ENCODE results near the gene RAMP1.

- TF ChIP-seq CTCF (IDR thresholded peaks at IDR 0.05; ENCODE audit: poor library complexity, severe bottlenecking), result no peak
- TF ChIP-seq RAD21 (conservative IDR thresholded peaks at IDR 0.05), result no peak
- no peak for TF ChIP-seq POLR2AphosphoS5 (IDR thresholded peaks at IDR 0.05)
- TF ChIP-seq EZH2 (IDR thresholded peaks at IDR 0.05; ENCODE audit: borderline replicate concordance, insufficient read depth, low read length, poor library complexity, severe bottlenecking), result no peak
- TF ChIP-seq MXI1 (conservative IDR thresholded peaks at IDR 0.05; ENCODE audit: poor library complexity, severe bottlenecking), result no peak
- TF ChIP-seq REST (IDR thresholded peaks at IDR 0.05; ENCODE audit: borderline replicate concordance), result no peak
- TF ChIP-seq TAF1 (IDR thresholded peaks at IDR 0.05; ENCODE audit: low read depth), result no peak
These were observed 56.2 kb downstream of the RAMP1 start for GRCh38 chr2:237915576-237915975.
